Measurements from ENCODE around the gene SSRP1. TPM values are rescaled to one million over a fixed set of nuclear protein-coding genes. Genes with fewer than 3 reads are reported as not detected.

The SSRP1 gene
- total and polyA plus RNA-seq, 2 of the 4 experiments (the other 2 are of a cell fraction) = 106 to 146 TPM

DNA sequence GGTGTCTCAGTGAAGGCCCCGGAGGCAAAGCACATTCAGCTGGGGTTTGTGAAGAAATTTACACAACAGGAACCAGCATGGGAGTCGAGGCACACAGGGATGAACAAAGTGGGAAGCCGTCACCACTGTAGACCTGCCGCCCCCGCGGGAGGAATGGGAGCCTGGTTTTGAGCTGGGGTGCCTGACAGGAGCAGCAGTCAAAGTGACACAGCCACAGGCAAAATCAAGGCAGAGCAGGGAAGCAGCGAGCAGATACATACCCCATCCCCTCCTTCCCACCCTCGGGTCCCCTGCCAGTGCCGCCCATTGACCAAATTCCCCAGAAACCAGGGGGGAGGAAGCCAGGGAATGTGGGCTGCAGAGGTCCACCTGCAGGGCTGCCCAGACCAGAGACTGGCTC lies 23.3 kb upstream of the SSRP1 start:
- DNase-seq = no peak
- H2AFZ ChIP-seq (replicated peaks; ENCODE audit: low read length, poor library complexity) = no peak overlapping the region
- H4K91ac ChIP-seq (ENCODE audit: insufficient read depth, low read depth, low read length) = no peak overlapping the region
- intact Hi-C loops (cut with micrococcal nuclease) (no loop called here), in situ Hi-C loops (cut with MboI; ENCODE audit: low sequenced_read_pairs) (loop anchor here (25.0 kb wide), 1 partner anchor 522 kb away; no protein-coding TSS in a partner anchor), dilution Hi-C loops (cut with HindIII; ENCODE audit: low sequenced_read_pairs, unreplicated experiment) (no loop called here)
- H4K20me1 ChIP-seq (ENCODE audit: insufficient read depth, low read length) = no peaks in the 10 kb centered on the region
- H3K56ac ChIP-seq (ENCODE audit: extremely low read depth, insufficient read depth, low read length) = no peak overlapping the region
- 66% methylated on average over 7 of the region's 9 CpGs; no CpG with 5 or more reads in 1 of the 2 experiments for WGBS, 2 experiments (ENCODE audit: extremely low coverage in 2 of 2, insufficient read length in 1 of 2)
- no peak overlapping the region for H3K27ac ChIP-seq (ENCODE audit: insufficient read depth, low read length)
- no peaks in the 10 kb centered on the region for H3K79me1 ChIP-seq (ENCODE audit: low read depth in 1 of 2, low read length in 2 of 2)
- H3K14ac ChIP-seq (replicated peaks; ENCODE audit: low read depth, low read length) = no peak overlapping the region
- H2AK5ac ChIP-seq (ENCODE audit: low read depth, low read length) = no peak overlapping the region
- TF ChIP-seq MXI1 (IDR thresholded peaks at IDR 0.05; ENCODE audit: borderline replicate concordance, low read depth, low read length) (no peak), MAFK (IDR thresholded peaks at IDR 0.05; ENCODE audit: low read depth, low read length) (no peak), CHD1 (IDR thresholded peaks at IDR 0.05; ENCODE audit: low read depth, low read length) (no peak), RFX5 (IDR thresholded peaks at IDR 0.05; ENCODE audit: low read depth, low read length) (no peak)
- TF ChIP-seq, protein P1, sequence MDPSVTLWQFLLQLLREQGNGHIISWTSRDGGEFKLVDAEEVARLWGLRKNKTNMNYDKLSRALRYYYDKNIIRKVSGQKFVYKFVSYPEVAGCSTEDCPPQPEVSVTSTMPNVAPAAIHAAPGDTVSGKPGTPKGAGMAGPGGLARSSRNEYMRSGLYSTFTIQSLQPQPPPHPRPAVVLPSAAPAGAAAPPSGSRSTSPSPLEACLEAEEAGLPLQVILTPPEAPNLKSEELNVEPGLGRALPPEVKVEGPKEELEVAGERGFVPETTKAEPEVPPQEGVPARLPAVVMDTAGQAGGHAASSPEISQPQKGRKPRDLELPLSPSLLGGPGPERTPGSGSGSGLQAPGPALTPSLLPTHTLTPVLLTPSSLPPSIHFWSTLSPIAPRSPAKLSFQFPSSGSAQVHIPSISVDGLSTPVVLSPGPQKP (IDR thresholded peaks at IDR 0.05; ENCODE audit: borderline replicate concordance, low read depth, low read length) = no peak
- no peaks in the 10 kb centered on the region for H3K4me1 ChIP-seq (ENCODE audit: control insufficient read depth, insufficient read depth, low read length)
- ChIA-PET POLR2A (ENCODE audit: unreplicated experiment) (no interaction called here), CTCF (no interaction called here)
- H3K9ac ChIP-seq (ENCODE audit: low read depth, low read length) = no peak overlapping the region
- no peak overlapping the region for H3K4me3 ChIP-seq (ENCODE audit: insufficient read depth, low read depth, low read length)
- H2BK15ac ChIP-seq (ENCODE audit: low read depth, low read length) = no peak overlapping the region
- H3K18ac ChIP-seq (ENCODE audit: low read depth, low read length) = no peak overlapping the region
- H3K27me3 ChIP-seq (ENCODE audit: control insufficient read depth, insufficient read depth, low read length) = peaks cover 39% of the 10 kb centered on the region
- BruUV-seq (replicated peaks) = no TSS peak
- H4K8ac ChIP-seq (ENCODE audit: low read depth in 2 of 2, low read length in 2 of 2) = no peak overlapping the region
- ATAC-seq (ENCODE audit: low read depth) = no peak
- no peak overlapping the region for H2AK9ac ChIP-seq (replicated peaks; ENCODE audit: low read depth, low read length, poor library complexity)
- H3K4me2 ChIP-seq (ENCODE audit: low read depth, low read length) = no peak overlapping the region
- no peaks in the 10 kb centered on the region for H3K9me1 ChIP-seq (ENCODE audit: insufficient read depth, low read length)
- no peak overlapping the region for H4K5ac ChIP-seq (ENCODE audit: low read depth, low read length)
- H3K4ac ChIP-seq (ENCODE audit: low read depth, low read length) = no peak overlapping the region
- H2BK5ac ChIP-seq (ENCODE audit: low read depth, low read length, poor library complexity, severe bottlenecking) = no peak overlapping the region
- no peaks in the 10 kb centered on the region for H3K36me3 ChIP-seq (ENCODE audit: control insufficient read depth, insufficient read depth, low read length)
- no peak overlapping the region for H2BK120ac ChIP-seq (ENCODE audit: low read depth, low read length)
- H3K9me3 ChIP-seq (ENCODE audit: control insufficient read depth, insufficient read depth, low read length) = peaks cover 3% of the 10 kb centered on the region; the same call in 1 of the 2 replicates
- no peak overlapping the region for H3K23ac ChIP-seq (ENCODE audit: low read depth, low read length)
- no peak overlapping the region for H2BK20ac ChIP-seq (ENCODE audit: low read depth, low read length)
